Naive thymus-derived CD8-positive, alpha-beta T cell (primary cell): ENCODE data around the gene ADGRL3. TPM values are rescaled to one million over a fixed set of nuclear protein-coding genes. Genes with fewer than 3 reads are reported as not detected.
"Not testable (repeated sequence)": the region's sequence is repeated elsewhere in the genome, so short reads cannot be mapped to it uniquely, and the experiment has no call there.

Experiments
- ATAC-seq, 2 donors: fragments of 150-1000 bp; cut with Tn5 transposase in 1 of 2; sonication (Bioruptor Pico), chemical (Tn5 transposase) in 1 of 2; 1 replicate in 1 of 2; 2 replicates in 1 of 2; pipeline ENCODE4 v1.10.0; 2021; ENCODE audit warnings: mild to moderate bottlenecking in 2 of 2, moderate library complexity in 2 of 2
- POLR2A ChIA-PET: fragments of 350-600 bp; sonication (Branson Sonifier 250); formaldehyde crosslinking; loops from one replicate; lab custom pipeline; 2021; ENCODE audit warnings: antibody characterized with exemption; lab: Charles Lee
- DNase-seq, 10 donors: peaks; one replicate each; pipeline versions ENCODE4 v3.0.0 to v3.0.0-alpha.2; 2020 to 2022
- H3K27ac Mint-ChIP-seq, 10 donors: one replicate each; pipeline ENCODE4 v1.8.0; 2020 to 2022; ENCODE audit warnings: mild to moderate bottlenecking in 10 of 10, mixed read lengths in 10 of 10, moderate library complexity in 4 of 10, inconsistent platforms in 1 of 10
- H3K27me3 Mint-ChIP-seq, 5 donors: one replicate each; pipeline ENCODE4 v1.8.0; 2021 to 2022; ENCODE audit warnings: mixed read lengths in 5 of 5
- H3K36me3 Mint-ChIP-seq, 3 donors: one replicate each; pipeline ENCODE4 v1.8.0; 2020 to 2022; ENCODE audit warnings: mixed read lengths in 3 of 3, mild to moderate bottlenecking in 2 of 3, inconsistent platforms in 1 of 3
- H3K4me1 Mint-ChIP-seq, 4 donors: one replicate each; pipeline ENCODE4 v1.8.0; 2021 to 2022; ENCODE audit warnings: mixed read lengths in 4 of 4
- H3K4me3 Mint-ChIP-seq, 10 donors: one replicate each; pipeline ENCODE4 v1.8.0; 2020 to 2022; ENCODE audit warnings: mild to moderate bottlenecking in 10 of 10, mixed read lengths in 10 of 10, moderate library complexity in 6 of 10, inconsistent platforms in 1 of 10
- H3K9me3 Mint-ChIP-seq, 9 donors: one replicate each; pipeline ENCODE4 v1.8.0; 2020 to 2022; ENCODE audit warnings: mixed read lengths in 9 of 9, mild to moderate bottlenecking in 3 of 9, inconsistent platforms in 1 of 9, moderate library complexity in 1 of 9
- polyA plus RNA-seq, 3 donors: library from polyadenylated mRNA; unstranded; fragments of 300-500 nt; fragmentation: Illumina TruSeq; gene quantifications; one replicate each; pipeline ENCODE4 v1.2.3, GENCODE V29; 2021
- total RNA-seq, 8 experiments: library from RNA in 2 of 8; stranded (reverse) in 2 of 8; gene quantifications; one replicate each; pipeline ENCODE4 v1.2.3 and lab custom pipeline; 2021 to 2026

Gene ADGRL3
- total and polyA plus RNA-seq, 5 experiments from 2014 or later = not detected

DNA sequence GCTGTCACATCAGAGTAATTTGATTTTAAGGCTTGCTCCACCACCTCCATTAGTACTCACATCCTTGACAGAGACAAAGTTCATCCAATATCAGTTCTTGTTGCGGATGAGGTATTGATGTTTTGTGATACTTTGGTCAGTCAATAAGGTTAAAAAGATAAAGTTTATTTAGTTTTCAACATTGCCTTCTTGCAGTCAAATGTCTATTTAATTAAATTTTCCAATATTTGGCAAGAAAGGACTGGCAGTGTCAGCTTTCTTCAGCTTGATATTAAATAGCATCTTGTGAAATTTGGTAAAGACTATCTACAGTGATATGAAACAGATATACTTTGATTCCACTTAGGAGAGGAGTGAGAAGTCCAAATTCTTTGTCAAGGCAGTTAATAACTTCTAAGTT is 493.4 kb downstream of the ADGRL3 start:
- H3K4me3 Mint-ChIP-seq = no peak overlapping the region
- no peaks in the 10 kb centered on the region for H3K36me3 Mint-ChIP-seq
- DNase-seq (no peak), ATAC-seq (no peak)
- no peaks in the 10 kb centered on the region for H3K27me3 Mint-ChIP-seq
- POLR2A ChIA-PET = no interaction called here
- H3K9me3 Mint-ChIP-seq = peaks cover 0 to 10% (median 2%) of the 10 kb centered on the region in 9 donors
- H3K27ac Mint-ChIP-seq = no peak overlapping the region
- no peaks in the 10 kb centered on the region for H3K4me1 Mint-ChIP-seq

DNA sequence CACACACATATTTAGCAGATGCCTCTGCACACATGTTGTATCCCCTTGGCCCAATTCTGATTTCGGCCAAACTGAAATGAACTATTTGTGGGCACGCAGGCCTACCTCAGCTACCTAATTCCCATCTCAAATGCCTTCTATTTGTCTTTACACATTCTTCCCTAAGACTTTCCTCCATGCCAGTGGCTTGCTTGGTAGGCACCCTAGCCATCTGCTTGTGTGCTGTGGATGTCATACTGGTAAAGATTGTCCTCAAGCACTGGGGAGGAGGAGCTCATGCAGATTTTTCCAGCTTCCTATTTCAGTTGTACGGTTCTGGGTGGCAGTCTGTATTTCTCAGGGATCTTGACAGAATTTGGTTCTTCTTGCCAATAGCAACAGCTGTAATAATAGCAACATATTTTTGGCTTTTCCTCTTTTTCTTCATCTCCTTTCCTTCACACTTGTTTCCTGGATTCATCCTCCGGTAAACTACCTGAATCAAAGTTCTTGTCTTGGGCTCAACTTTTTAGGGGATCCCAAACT is 514.3 kb downstream of the ADGRL3 start:
- Mint-ChIP-seq H3K9me3 (peaks cover 0 to 9% (median 3%) of the 10 kb centered on the region in 9 donors), H3K27me3 (no peaks in the 10 kb centered on the region), H3K36me3 (no peaks in the 10 kb centered on the region), H3K27ac (no peak overlapping the region), H3K4me3 (no peak overlapping the region), H3K4me1 (no peaks in the 10 kb centered on the region)
- POLR2A ChIA-PET = no interaction called here
- DNase-seq = no peak
- ATAC-seq = no peak

DNA sequence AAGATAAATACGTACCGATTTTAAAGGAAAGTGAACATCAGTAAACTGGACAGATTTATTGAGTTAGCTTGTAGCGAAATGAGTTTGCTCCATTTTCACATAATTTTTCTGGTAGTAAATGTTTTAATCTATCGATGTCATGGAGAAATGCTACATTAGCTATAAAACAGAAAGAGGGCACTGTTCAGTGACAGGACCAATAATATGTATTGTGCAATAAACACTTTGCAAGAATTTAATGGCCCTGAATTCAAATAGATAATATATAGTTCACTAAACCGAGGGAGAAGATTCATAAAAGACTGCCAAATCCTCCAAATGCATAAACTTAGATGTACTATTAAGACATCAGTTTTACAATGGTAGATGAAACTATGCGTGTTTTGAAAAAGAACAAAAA is 516.3 kb downstream of the ADGRL3 start:
- POLR2A ChIA-PET = no interaction called here
- no peak for DNase-seq

DNA sequence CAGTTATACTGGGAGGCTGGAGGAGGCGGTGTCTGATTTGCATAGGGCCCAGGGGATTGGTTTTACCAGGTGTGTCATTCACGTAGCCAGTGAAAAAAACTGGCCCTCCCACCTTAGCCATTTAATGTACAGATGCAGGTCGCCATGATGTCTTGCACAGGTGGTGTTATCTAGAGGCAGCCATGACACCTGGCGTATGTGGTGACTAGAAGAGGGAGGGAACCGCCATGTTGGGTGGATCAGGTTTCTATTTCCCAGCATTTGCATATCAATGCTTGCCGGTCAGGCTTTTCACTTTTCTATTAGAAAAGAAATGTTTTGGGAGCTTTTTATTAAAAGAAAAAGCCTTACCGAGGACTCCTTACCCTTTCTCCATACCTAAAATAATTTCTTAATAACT is 523.4 kb downstream of the ADGRL3 start:
- Mint-ChIP-seq H3K36me3 (no peaks in the 10 kb centered on the region), H3K4me3 (no peak overlapping the region), H3K27ac (no peak overlapping the region), H3K27me3 (no peaks in the 10 kb centered on the region), H3K4me1 (no peaks in the 10 kb centered on the region), H3K9me3 (peaks cover 0 to 7% (median 2%) of the 10 kb centered on the region in 9 donors)
- DNase-seq (no peak), ATAC-seq (no peak)
- POLR2A ChIA-PET = no interaction called here

More for the DNA sequence above, 516.3 kb downstream of the ADGRL3 start:
- no peaks in the 10 kb centered on the region for H3K27me3 Mint-ChIP-seq
- ATAC-seq = no peak
- H3K36me3 Mint-ChIP-seq = no peaks in the 10 kb centered on the region
- H3K9me3 Mint-ChIP-seq = peaks cover 0 to 12% (median 6%) of the 10 kb centered on the region in 9 donors
- H3K27ac Mint-ChIP-seq = no peak overlapping the region
- H3K4me1 Mint-ChIP-seq = no peaks in the 10 kb centered on the region
- no peak overlapping the region for H3K4me3 Mint-ChIP-seq

DNA sequence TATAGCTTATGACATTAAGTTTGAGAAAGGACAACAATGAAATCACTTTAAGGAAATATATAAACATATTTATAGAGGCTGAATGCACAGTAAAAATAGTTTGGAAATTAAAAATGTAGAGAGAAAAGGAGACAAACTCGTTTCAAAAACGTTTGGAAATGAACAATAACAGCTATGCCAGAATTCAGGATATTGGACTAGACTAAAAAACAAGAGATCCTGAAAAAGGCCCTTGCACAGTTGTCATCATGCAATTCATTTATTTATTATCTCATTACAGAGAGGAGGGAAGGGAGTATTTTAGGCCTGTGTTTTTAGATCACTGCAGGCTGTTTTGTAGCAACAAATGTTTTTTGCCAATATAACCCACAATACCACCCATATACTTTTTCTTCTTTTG is 527.2 kb downstream of the ADGRL3 start:
- Mint-ChIP-seq H3K36me3 (no peaks in the 10 kb centered on the region), H3K27me3 (no peaks in the 10 kb centered on the region), H3K4me3 (no peak overlapping the region), H3K9me3 (peaks cover 0 to 9% (median 2%) of the 10 kb centered on the region in 9 donors), H3K4me1 (no peaks in the 10 kb centered on the region), H3K27ac (no peak overlapping the region)
- DNase-seq (no peak), ATAC-seq (no peak)
- POLR2A ChIA-PET = no interaction called here

DNA sequence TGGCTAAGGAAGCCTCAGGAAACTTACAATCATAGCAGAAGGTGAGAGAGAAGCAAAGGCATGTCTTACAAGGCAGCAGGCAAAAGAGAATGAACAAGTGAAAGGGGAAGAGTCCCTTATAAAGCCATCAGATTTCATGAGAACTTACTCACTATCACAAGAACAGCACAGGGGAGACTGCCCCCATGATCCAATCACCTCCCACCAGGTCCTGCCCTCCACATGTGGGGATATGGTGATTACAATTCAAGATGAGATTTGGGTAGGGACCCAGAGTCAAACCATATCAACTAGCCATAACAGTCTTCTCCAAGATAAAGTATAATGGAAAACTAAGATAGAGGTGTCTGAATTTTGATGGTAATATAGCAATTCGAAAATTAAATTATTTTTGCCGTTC is 534.3 kb downstream of the ADGRL3 start:
- H3K4me1 Mint-ChIP-seq = no peaks in the 10 kb centered on the region
- H3K27ac Mint-ChIP-seq = no peak overlapping the region
- ATAC-seq (no peak), DNase-seq (no peak)
- peaks cover 0 to 12% (median 2%) of the 10 kb centered on the region in 9 donors for H3K9me3 Mint-ChIP-seq
- H3K36me3 Mint-ChIP-seq = no peaks in the 10 kb centered on the region
- H3K27me3 Mint-ChIP-seq = no peaks in the 10 kb centered on the region
- POLR2A ChIA-PET = no interaction called here
- no peak overlapping the region for H3K4me3 Mint-ChIP-seq

DNA sequence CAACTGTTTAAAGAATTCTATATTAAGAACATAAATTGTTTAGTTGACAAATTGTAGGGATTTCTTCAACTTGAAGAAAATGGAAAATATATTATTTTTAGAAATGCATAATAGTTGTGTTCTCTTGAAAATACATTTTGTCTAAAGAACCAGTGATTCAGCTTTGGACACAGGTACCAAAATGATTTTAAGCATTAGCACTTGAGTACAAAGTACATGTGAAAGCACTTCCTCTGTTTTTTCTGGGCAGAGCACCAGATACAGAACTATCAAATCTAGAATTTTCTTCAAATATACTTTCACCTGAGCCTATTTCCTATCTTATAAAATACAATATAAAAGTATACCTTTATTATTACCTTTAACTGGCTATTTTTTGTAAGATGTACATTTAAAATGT is 539.8 kb downstream of the ADGRL3 start:
- H3K27ac Mint-ChIP-seq = no peak overlapping the region
- DNase-seq = no peak
- no peaks in the 10 kb centered on the region for H3K36me3 Mint-ChIP-seq
- no peaks in the 10 kb centered on the region for H3K4me1 Mint-ChIP-seq
- H3K9me3 Mint-ChIP-seq = peaks cover 0 to 9% (median 5%) of the 10 kb centered on the region in 9 donors
- POLR2A ChIA-PET = no interaction called here
- no peaks in the 10 kb centered on the region for H3K27me3 Mint-ChIP-seq
- ATAC-seq = no peak
- no peak overlapping the region for H3K4me3 Mint-ChIP-seq

DNA sequence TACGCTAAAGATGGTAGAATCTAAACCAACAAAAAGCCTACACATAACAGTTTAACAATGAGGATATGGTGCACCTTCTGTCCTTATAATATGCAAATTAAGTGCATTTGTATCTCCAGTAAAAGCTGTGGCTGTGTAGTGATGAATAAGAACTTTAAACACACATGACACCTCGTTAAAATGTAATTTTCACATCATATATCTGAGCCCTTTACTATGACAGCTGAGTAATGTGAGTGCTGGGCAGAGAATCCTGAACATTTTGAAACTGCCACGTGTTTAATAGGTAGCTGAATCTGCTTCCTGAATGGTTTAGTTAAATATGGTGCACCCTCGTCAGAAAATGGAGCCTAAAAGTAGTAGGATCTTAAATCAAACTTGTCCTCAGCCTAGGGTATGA is 540.8 kb downstream of the ADGRL3 start:
- Mint-ChIP-seq H3K36me3 (no peaks in the 10 kb centered on the region), H3K9me3 (peaks cover 0 to 12% (median 5%) of the 10 kb centered on the region in 9 donors), H3K27me3 (no peaks in the 10 kb centered on the region), H3K4me3 (no peak overlapping the region), H3K4me1 (no peaks in the 10 kb centered on the region), H3K27ac (no peak overlapping the region)
- ATAC-seq (no peak), DNase-seq (no peak)
- POLR2A ChIA-PET = no interaction called here

DNA sequence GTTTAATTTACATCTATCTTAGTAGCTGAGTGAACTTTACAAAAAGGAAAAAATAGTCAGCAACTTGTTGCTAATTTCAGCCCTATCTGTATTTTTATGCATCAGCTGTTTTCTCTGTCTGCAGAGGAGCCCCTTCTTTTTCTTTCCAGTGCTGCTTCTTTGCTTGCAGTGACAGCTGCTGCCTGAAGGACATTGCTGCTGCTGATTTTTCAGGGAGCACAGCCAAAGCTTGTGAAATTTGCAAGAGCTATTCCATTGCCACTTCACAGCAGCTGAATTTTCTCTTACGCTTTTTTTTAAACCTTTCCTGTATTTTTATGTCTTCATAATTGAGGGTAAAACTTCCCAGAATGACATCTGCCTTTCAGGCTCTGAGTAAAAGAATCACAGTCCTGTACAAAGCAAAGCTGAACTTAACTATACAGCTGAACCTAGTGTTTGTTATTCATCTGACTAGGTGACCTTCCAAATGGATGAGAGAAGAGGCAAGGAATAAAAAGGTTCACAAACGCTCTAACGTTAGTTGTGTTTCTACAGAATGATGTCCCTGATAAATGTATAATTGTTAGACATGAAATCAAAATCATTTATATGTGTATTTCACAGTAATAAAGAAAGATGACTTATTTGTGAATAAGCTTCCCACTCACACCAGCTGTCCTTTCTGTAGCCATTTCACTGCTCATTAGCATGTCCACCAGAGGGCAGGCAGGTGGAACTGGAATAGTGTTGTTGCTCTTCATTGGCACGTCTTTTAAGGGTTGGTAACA is 541.4 kb downstream of the ADGRL3 start:
- Mint-ChIP-seq H3K27me3 (no peaks in the 10 kb centered on the region), H3K4me1 (no peaks in the 10 kb centered on the region), H3K9me3 (peaks cover 0 to 16% (median 6%) of the 10 kb centered on the region in 9 donors), H3K4me3 (no peak overlapping the region), H3K27ac (no peak overlapping the region), H3K36me3 (no peaks in the 10 kb centered on the region)
- ATAC-seq (no peak), DNase-seq (no peak)
- POLR2A ChIA-PET = no interaction called here

DNA sequence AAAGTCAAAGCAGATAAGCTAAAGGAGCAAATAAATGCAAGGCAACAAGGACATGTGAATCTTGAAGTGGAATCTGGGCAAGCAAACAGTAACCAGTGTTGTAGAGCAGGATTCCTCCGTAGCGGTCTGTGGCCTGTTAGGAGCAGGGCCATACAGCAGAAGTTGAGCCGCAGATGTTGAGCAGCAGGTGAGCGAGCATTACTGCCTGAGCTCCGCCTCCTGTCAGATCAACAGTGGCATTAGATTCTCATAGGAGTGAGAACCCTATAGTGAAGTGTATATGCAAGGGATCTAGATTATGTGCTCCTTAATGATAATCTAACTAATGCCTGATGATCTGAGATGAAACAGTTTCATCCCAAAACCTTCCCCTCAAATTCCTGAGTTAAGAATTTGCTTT is 550.7 kb downstream of the ADGRL3 start:
- DNase-seq (no peak), ATAC-seq (no peak)
- POLR2A ChIA-PET = no interaction called here
- Mint-ChIP-seq H3K36me3 (no peaks in the 10 kb centered on the region), H3K27ac (no peak overlapping the region), H3K9me3 (peaks cover 0 to 12% (median 5%) of the 10 kb centered on the region in 9 donors), H3K4me1 (no peaks in the 10 kb centered on the region), H3K27me3 (no peaks in the 10 kb centered on the region), H3K4me3 (no peak overlapping the region)

DNA sequence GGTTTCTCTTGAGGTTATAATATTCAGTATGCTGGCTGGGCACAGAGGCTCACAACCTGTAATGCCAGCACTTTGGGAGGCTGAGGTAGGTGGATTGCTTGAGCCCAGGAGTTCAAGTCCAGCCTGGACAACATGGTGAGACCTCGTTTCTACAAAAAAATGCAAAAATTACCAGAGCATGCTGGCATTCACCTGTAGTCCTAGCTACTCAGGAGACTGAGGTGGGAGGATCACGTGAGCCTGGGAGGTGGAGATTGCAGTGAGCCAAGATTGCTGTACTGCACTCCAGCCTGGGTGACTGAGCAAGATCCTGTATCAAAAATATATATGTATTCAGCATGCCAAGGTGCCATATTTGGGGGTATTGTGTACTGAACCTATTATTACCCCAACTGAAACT is 552.5 kb downstream of the ADGRL3 start:
- H3K27me3 Mint-ChIP-seq = no peaks in the 10 kb centered on the region
- no peaks in the 10 kb centered on the region for H3K4me1 Mint-ChIP-seq
- no peak for ATAC-seq
- peaks cover 0 to 14% (median 6%) of the 10 kb centered on the region in 9 donors for H3K9me3 Mint-ChIP-seq
- no peak overlapping the region for H3K27ac Mint-ChIP-seq
- H3K36me3 Mint-ChIP-seq = no peaks in the 10 kb centered on the region
- no peak for DNase-seq
- POLR2A ChIA-PET = no interaction called here
- no peak overlapping the region for H3K4me3 Mint-ChIP-seq

DNA sequence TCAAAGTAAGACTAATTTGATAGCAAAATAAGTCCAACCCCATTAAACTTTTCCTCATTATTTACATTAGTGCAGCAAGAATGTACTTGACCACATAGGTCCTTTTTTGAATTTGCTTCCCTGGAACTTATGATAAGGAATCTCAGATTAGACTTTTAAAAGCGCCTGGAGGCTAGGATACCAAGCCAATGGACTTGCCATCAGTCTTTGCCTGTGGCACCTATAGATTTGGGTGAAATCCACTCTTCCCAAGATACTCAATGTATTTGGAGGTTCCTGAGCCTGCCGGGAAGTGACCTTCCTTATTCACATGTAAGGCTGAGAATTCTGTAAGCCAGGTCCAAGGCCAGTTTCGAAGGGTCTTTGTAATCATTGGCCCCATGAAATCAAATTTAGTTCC is 553.6 kb downstream of the ADGRL3 start:
- no peak for DNase-seq
- no peaks in the 10 kb centered on the region for H3K4me1 Mint-ChIP-seq
- peaks cover 1 to 17% (median 10%) of the 10 kb centered on the region in 9 donors for H3K9me3 Mint-ChIP-seq
- ATAC-seq = no peak
- H3K27ac Mint-ChIP-seq = no peak overlapping the region
- POLR2A ChIA-PET = no interaction called here
- no peak overlapping the region for H3K4me3 Mint-ChIP-seq
- H3K36me3 Mint-ChIP-seq = no peaks in the 10 kb centered on the region
- no peaks in the 10 kb centered on the region for H3K27me3 Mint-ChIP-seq

DNA sequence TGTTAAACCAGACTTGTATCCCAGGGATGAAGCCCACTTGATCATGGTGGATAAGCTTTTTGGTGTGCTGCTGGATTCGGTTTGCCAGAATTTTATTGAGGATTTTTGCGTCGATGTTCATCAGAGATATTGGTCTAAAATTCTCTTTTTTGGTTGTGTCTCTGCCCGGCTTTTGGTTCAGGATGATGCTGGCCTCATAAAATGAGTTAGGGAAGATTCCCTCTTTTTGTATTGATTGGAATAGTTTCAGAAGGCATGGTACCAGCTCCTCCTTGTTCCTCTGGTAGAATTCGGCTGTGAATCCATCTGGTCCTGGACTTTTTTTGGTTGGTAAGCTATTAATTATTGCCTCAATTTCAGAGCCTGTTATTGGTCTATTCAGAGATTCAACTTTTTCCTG is 556.8 kb downstream of the ADGRL3 start:
- ATAC-seq, H3K36me3 Mint-ChIP-seq, H3K4me1 Mint-ChIP-seq, H3K27ac Mint-ChIP-seq, POLR2A ChIA-PET, H3K4me3 Mint-ChIP-seq, H3K27me3 Mint-ChIP-seq, DNase-seq: not testable (repeated sequence)
- H3K9me3 Mint-ChIP-seq = peaks cover 3 to 25% (median 12%) of the 10 kb centered on the region in 9 donors

DNA sequence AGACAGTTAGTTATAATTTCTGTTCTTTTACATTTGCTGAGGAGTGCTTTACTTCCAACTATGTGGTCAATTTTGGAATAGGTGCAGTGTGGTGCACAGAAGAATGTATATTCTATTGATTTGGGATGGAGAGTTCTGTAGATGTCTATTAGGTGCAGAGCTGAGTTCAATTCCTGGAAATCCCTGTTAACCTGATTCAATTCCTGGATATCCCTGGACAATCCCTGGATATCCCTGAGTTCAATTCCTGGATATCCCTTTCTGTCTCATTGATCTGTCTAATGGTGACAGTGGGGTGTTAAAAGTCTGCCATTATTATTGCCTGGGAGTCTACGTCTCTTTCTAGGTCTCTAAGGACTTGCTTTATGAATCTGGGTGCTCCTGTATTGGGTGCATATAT is 557.9 kb downstream of the ADGRL3 start:
- H3K4me3 Mint-ChIP-seq, H3K27me3 Mint-ChIP-seq, DNase-seq, POLR2A ChIA-PET, ATAC-seq, H3K4me1 Mint-ChIP-seq, H3K36me3 Mint-ChIP-seq, H3K27ac Mint-ChIP-seq: not testable (repeated sequence)
- peaks cover 3 to 25% (median 12%) of the 10 kb centered on the region in 9 donors for H3K9me3 Mint-ChIP-seq
